ENCODE results near the gene WDTC1. TPM values are rescaled to one million over a fixed set of nuclear protein-coding genes. Genes with fewer than 3 reads are reported as not detected.
A peak's percentile ranks its signal among the peaks of the same experiment; 100 is the strongest.

Gene WDTC1
- total and polyA plus RNA-seq, 2 of the 13 experiments (the other 11 are each of a cell fraction or from before 2014, with no cell fraction given), result 5.5 TPM

DNA sequence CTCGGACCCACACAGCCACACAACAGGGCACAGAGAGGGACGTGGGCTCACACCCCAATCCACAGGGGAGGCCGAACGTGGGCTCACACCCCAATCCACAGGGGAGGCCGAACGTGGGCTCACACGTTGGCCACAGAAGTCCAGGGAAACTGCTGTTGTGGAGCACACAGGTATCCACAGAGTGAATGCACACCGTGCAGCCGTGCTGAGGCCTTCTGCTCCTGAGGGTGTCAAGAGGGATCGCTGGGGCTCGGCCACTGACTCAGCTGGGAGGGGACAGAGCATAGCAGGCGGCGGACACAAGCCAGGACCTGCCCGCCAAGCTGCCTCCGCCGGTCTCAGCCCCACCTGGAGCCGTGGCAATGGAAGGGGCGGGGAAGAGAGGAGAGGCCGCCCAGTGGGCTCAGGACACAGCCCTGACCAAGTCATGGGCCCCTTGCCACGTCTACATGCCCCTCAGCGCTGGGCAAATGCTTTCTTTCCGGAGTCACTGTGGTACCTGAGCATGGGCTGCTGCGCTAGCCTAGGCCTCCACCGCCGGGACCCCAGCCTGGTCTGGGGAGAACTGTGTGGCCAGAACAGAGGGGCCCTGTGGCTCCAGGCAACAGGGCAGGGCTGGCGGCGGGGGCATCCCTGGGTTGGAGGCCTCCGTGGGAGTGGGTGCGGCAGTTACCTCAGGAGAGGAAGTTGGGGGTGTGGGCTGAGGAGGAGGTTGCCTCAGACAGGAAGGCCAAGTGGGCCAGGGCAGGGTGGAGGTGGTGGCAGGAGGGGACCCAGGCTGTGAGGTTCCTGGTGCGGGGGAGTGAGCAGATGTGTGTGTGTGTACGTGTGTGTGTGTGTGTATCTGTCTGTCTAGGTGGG lies 108.6 kb downstream of the WDTC1 start (continued):
- TF ChIP-seq HOXA7 (CRISPR knock-in tag; IDR thresholded peaks at IDR 0.05) (no peak), ZNF776 (CRISPR knock-in tag; IDR thresholded peaks at IDR 0.05) (0 out of 2 replicates have a peak, but pooled peaks have one; percentile 11), ERF (CRISPR knock-in tag; IDR thresholded peaks at IDR 0.05) (peak; percentile 22; the same call in 1 of the 2 replicates), ZMYM3 (CRISPR knock-in tag; IDR thresholded peaks at IDR 0.05) (no peak), FOXJ3 (CRISPR knock-in tag; IDR thresholded peaks at IDR 0.05; ENCODE audit: borderline replicate concordance) (no peak), SNAI1 (CRISPR knock-in tag; IDR thresholded peaks at IDR 0.05; ENCODE audit: borderline replicate concordance) (no peak), IKZF4 (CRISPR knock-in tag; IDR thresholded peaks at IDR 0.05; ENCODE audit: borderline replicate concordance, low read depth, not compliant biosample characterization) (no peak), ZNF138 (CRISPR knock-in tag; IDR thresholded peaks at IDR 0.05; ENCODE audit: low read depth) (peak; percentile 25; the same call in 1 of the 2 replicates), SCMH1 (CRISPR knock-in tag; IDR thresholded peaks at IDR 0.05; ENCODE audit: borderline replicate concordance) (no peak), SP5 (CRISPR knock-in tag; IDR thresholded peaks at IDR 0.05; ENCODE audit: borderline replicate concordance, low read depth) (peak; percentile 43; the same call in 1 of the 2 replicates), DR1 (CRISPR knock-in tag; IDR thresholded peaks at IDR 0.05) (no peak), SRY (CRISPR knock-in tag; IDR thresholded peaks at IDR 0.05) (no peak; the same call in 1 of the 2 replicates), SNRNP70 (IDR thresholded peaks at IDR 0.05; ENCODE audit: low read depth, low read length) (no peak), NR2F1 (CRISPR knock-in tag; IDR thresholded peaks at IDR 0.05) (no peak), RARA (CRISPR knock-in tag; IDR thresholded peaks at IDR 0.05) (no peak), HOXA5 (CRISPR knock-in tag; IDR thresholded peaks at IDR 0.05) (no peak)
- TF ChIP-seq, protein P1, sequence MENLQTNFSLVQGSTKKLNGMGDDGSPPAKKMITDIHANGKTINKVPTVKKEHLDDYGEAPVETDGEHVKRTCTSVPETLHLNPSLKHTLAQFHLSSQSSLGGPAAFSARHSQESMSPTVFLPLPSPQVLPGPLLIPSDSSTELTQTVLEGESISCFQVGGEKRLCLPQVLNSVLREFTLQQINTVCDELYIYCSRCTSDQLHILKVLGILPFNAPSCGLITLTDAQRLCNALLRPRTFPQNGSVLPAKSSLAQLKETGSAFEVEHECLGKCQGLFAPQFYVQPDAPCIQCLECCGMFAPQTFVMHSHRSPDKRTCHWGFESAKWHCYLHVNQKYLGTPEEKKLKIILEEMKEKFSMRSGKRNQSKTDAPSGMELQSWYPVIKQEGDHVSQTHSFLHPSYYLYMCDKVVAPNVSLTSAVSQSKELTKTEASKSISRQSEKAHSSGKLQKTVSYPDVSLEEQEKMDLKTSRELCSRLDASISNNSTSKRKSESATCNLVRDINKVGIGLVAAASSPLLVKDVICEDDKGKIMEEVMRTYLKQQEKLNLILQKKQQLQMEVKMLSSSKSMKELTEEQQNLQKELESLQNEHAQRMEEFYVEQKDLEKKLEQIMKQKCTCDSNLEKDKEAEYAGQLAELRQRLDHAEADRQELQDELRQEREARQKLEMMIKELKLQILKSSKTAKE (CRISPR knock-in tag; IDR thresholded peaks at IDR 0.05; ENCODE audit: borderline replicate concordance), result 0 out of 2 replicates have a peak, but pooled peaks have one; percentile 6
- TF ChIP-seq, protein P2, sequence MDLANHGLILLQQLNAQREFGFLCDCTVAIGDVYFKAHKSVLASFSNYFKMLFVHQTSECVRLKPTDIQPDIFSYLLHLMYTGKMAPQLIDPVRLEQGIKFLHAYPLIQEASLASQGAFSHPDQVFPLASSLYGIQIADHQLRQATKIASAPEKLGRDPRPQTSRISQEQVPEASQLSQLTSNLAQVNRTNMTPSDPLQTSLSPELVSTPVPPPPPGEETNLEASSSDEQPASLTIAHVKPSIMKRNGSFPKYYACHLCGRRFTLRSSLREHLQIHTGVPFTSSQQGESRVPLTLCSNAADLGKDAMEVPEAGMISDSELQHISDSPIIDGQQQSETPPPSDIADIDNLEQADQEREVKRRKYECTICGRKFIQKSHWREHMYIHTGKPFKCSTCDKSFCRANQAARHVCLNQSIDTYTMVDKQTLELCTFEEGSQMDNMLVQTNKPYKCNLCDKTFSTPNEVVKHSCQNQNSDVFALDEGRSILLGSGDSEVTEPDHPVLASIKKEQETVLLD (CRISPR knock-in tag; IDR thresholded peaks at IDR 0.05; ENCODE audit: low read depth), result no peak
- TF ChIP-seq, protein P3, sequence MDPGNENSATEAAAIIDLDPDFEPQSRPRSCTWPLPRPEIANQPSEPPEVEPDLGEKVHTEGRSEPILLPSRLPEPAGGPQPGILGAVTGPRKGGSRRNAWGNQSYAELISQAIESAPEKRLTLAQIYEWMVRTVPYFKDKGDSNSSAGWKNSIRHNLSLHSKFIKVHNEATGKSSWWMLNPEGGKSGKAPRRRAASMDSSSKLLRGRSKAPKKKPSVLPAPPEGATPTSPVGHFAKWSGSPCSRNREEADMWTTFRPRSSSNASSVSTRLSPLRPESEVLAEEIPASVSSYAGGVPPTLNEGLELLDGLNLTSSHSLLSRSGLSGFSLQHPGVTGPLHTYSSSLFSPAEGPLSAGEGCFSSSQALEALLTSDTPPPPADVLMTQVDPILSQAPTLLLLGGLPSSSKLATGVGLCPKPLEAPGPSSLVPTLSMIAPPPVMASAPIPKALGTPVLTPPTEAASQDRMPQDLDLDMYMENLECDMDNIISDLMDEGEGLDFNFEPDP (CRISPR knock-in tag; conservative IDR thresholded peaks at IDR 0.05), result 0 out of 2 replicates have a peak, but pooled peaks have one; percentile 66
- TF ChIP-seq, protein P4, sequence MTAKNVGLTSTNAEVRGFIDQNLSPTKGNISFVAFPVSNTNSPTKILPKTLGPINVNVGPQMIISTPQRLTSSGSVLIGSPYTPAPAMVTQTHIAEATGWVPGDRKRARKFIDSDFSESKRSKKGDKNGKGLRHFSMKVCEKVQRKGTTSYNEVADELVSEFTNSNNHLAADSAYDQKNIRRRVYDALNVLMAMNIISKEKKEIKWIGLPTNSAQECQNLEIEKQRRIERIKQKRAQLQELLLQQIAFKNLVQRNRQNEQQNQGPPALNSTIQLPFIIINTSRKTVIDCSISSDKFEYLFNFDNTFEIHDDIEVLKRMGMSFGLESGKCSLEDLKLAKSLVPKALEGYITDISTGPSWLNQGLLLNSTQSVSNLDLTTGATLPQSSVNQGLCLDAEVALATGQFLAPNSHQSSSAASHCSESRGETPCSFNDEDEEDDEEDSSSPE (CRISPR knock-in tag; IDR thresholded peaks at IDR 0.05), result peak; percentile 16; the same call in 1 of the 2 replicates
